ENCODE measurements around the gene MRPL58. TPM values are rescaled to one million over a fixed set of nuclear protein-coding genes. Genes with fewer than 3 reads are reported as not detected.
A peak's percentile ranks its signal among the peaks of the same experiment; 100 is the strongest.
"Not testable (repeated sequence)": the region's sequence is repeated elsewhere in the genome, so short reads cannot be mapped to it uniquely, and the experiment has no call there.

Gene MRPL58
- total RNA-seq, 1 experiment from 2014 or later = 55.2 TPM

DNA sequence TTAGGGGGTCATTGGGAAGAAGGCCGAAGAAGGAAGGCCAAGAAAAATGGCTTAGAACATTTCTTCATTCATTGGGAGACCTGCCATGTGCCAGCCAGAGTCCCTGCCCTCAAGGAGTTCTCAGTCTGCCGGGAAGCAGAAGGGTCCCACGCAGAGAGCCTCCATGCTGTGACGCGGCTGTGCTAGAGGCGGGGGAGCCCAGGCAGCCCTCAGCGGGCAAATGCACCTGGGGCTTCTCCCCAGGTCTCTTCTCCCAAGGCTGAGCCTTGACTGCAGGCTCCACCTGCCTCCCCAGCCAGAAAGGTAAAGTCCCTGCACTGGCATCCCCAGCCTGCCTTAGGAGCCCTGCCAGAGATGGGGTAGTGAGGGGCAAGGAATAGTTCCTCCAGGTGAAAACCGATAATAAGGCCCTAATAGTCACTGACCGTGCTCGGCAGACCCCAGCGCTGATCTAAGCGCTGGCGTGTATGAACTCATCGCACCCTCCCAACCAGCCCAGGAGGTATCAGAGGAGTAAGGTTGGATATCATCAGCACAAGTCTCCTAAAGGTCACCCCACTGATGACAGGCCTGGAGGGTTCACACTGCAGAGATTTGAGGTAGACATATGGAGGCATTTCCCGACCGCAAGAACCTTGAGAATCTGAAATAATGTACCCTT is 31.0 kb upstream of the MRPL58 start:
- Histone ChIP-seq H3K9me3 (ENCODE audit: control insufficient read depth, insufficient read depth, low read depth, low read length) (no peaks in the 10 kb centered on the region), H3K36me3 (ENCODE audit: control insufficient read depth, insufficient read depth, low read length) (no peaks in the 10 kb centered on the region), H3K27me3 (ENCODE audit: control insufficient read depth, insufficient read depth, low read length) (no peaks in the 10 kb centered on the region), H3K4me3 (ENCODE audit: low read depth in 2 of 2, low read length in 2 of 2) (peak overlapping the region; percentile 63 to 83), H3K4me1 (ENCODE audit: control insufficient read depth, insufficient read depth, low read length) (peaks cover 13% of the 10 kb centered on the region), H3K27ac (ENCODE audit: low read length) (peak overlapping the region; percentile 86)
- ChIA-PET CTCF (no interaction called here), POLR2A (no interaction called here)
- ATAC-seq (no peak; the same call in 1 of the 2 replicates), DNase-seq (ENCODE audit: low read depth, low spot score) (no peak)
- intact Hi-C loops (cut with micrococcal nuclease; ENCODE audit: unreplicated experiment) (no loop called here), in situ Hi-C loops (cut with HindIII; ENCODE audit: low pct_unique_long_range_greater_than_20kb, low sequenced_read_pairs) (no loop called here)
- no TSS peak for BruUV-seq (replicated peaks)
- TF ChIP-seq TCF7L2 (IDR thresholded peaks at IDR 0.05; ENCODE audit: low read depth, low read length) (no peak), POLR2AphosphoS5 (IDR thresholded peaks at IDR 0.05; ENCODE audit: low read depth, low read length) (no peak), REST (IDR thresholded peaks at IDR 0.05; ENCODE audit: insufficient read depth in 1 of 2, low read depth in 2 of 2, low read length in 1 of 2) (no peak), SIN3A (IDR thresholded peaks at IDR 0.05; ENCODE audit: borderline replicate concordance, insufficient read depth, low read depth, low read length) (no peak)
- TF ChIP-seq, protein P1, sequence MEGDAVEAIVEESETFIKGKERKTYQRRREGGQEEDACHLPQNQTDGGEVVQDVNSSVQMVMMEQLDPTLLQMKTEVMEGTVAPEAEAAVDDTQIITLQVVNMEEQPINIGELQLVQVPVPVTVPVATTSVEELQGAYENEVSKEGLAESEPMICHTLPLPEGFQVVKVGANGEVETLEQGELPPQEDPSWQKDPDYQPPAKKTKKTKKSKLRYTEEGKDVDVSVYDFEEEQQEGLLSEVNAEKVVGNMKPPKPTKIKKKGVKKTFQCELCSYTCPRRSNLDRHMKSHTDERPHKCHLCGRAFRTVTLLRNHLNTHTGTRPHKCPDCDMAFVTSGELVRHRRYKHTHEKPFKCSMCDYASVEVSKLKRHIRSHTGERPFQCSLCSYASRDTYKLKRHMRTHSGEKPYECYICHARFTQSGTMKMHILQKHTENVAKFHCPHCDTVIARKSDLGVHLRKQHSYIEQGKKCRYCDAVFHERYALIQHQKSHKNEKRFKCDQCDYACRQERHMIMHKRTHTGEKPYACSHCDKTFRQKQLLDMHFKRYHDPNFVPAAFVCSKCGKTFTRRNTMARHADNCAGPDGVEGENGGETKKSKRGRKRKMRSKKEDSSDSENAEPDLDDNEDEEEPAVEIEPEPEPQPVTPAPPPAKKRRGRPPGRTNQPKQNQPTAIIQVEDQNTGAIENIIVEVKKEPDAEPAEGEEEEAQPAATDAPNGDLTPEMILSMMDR (IDR thresholded peaks at IDR 0.05) = no peak

DNA sequence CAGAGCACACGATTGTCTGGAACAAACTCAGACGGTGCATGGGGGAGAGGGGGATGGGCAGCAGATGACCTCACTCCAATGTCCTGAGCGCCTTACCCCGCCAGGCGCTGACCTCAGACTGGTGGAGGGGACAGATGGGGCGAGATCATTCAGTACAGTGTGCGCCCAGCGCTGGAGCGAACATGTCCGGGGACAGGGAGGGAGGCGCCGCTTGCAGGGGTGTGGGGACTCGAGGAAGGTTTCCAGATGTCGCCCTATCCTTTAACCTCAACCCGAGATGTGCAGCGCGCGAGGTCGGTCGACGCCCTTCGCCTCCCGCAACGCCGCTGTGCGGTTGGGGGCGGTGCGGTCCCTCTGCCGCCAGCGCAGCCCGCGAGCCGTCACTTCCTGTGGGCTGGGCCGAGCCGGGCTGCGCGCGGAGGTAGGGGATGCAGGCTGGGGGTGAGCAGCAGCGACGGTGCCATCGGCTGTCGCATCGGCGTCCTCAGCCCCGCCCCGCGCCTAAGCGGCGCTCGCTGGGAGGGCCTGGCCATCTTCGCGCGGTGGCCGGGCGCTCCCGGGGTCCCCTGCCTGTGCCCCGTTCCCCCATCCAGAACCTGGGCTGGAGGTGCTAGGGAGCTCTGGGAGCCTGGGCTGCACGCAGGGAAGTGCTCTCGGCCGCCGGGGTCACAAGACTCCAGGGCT is 30.3 kb upstream of the MRPL58 start:
- Histone ChIP-seq H3K36me3 (ENCODE audit: control insufficient read depth, insufficient read depth, low read length) (no peaks in the 10 kb centered on the region), H3K27me3 (ENCODE audit: control insufficient read depth, insufficient read depth, low read length) (no peaks in the 10 kb centered on the region), H3K4me1 (ENCODE audit: control insufficient read depth, insufficient read depth, low read length) (peaks cover 13% of the 10 kb centered on the region), H3K4me3 (ENCODE audit: low read depth in 2 of 2, low read length in 2 of 2) (peak overlapping the region; percentile 63 to 83), H3K9me3 (ENCODE audit: control insufficient read depth, insufficient read depth, low read depth, low read length) (no peaks in the 10 kb centered on the region), H3K27ac (ENCODE audit: low read length) (peak overlapping the region; percentile 86)
- ATAC-seq (peak; percentile 96), DNase-seq (ENCODE audit: low read depth, low spot score) (no peak)
- BruUV-seq (replicated peaks) = no TSS peak
- in situ Hi-C loops (cut with HindIII; ENCODE audit: low pct_unique_long_range_greater_than_20kb, low sequenced_read_pairs) = no loop called here
- intact Hi-C loops (cut with micrococcal nuclease; ENCODE audit: unreplicated experiment) = no loop called here
- ChIA-PET POLR2A (no interaction called here), CTCF (interaction anchor here (0.5 kb wide), 1 partner anchor 69 kb away, joined by 7 read pairs; no protein-coding TSS in a partner anchor)
- TF ChIP-seq TCF7L2 (IDR thresholded peaks at IDR 0.05; ENCODE audit: low read depth, low read length) (no peak), POLR2AphosphoS5 (IDR thresholded peaks at IDR 0.05; ENCODE audit: low read depth, low read length) (peak; percentile 91), REST (IDR thresholded peaks at IDR 0.05; ENCODE audit: insufficient read depth in 1 of 2, low read depth in 2 of 2, low read length in 1 of 2) (no peak), SIN3A (IDR thresholded peaks at IDR 0.05; ENCODE audit: borderline replicate concordance, insufficient read depth, low read depth, low read length) (peak; percentile 64; the same call in 1 of the 2 replicates)
- TF ChIP-seq, protein P1 (IDR thresholded peaks at IDR 0.05) = no peak

GRCh38 chr17:74982663-74983313 is 29.7 kb upstream of the MRPL58 start:
- H3K9me3 ChIP-seq (ENCODE audit: control insufficient read depth, insufficient read depth, low read depth, low read length); H3K27me3 ChIP-seq (ENCODE audit: control insufficient read depth, insufficient read depth, low read length); H3K36me3 ChIP-seq (ENCODE audit: control insufficient read depth, insufficient read depth, low read length); BruUV-seq (replicated peaks); in situ Hi-C loops (cut with HindIII; ENCODE audit: low pct_unique_long_range_greater_than_20kb, low sequenced_read_pairs); DNase-seq (ENCODE audit: low read depth, low spot score); intact Hi-C loops (cut with micrococcal nuclease; ENCODE audit: unreplicated experiment): not testable (repeated sequence)
- Histone ChIP-seq H3K4me1 (ENCODE audit: control insufficient read depth, insufficient read depth, low read length) (peaks cover 13% of the 10 kb centered on the region), H3K27ac (ENCODE audit: low read length) (peak overlapping the region; percentile 86), H3K4me3 (ENCODE audit: low read depth in 2 of 2, low read length in 2 of 2) (peak overlapping the region; percentile 63 to 83)
- ATAC-seq = peak; percentile 30
- CTCF ChIA-PET = interaction anchor here (0.5 kb wide), 1 partner anchor 69 kb away, joined by 7 read pairs; no protein-coding TSS in a partner anchor
- POLR2A ChIA-PET = interaction anchor here (0.6 kb wide), 1 partner anchor 189 kb away, joined by 3 read pairs; no protein-coding TSS in a partner anchor
